K562 (cell line): Measurements from ENCODE around the gene SYNCRIP. TPM values are rescaled to one million over a fixed set of nuclear protein-coding genes. Genes with fewer than 3 reads are reported as not detected.

Source experiments
- BMI1 ChIP-seq: fragments of 150-350 bp; IDR thresholded peaks from 2 replicates; pipeline ENCODE4 v1.6.1; 2014; ENCODE audit warnings: low read length
- C11orf30 ChIP-seq: fragments of 450-650 bp; IDR thresholded peaks from 2 replicates; pipeline ENCODE4 v1.6.1; 2016; ENCODE audit warnings: low read depth, mild to moderate bottlenecking
- E2F6 ChIP-seq, 2 experiments: IDR thresholded peaks; 2 replicates each; pipeline ENCODE4 v1.6.1; 2011; ENCODE audit warnings: borderline replicate concordance in 1 of 2, control low read depth in 1 of 2, low read depth in 1 of 2, low read length in 1 of 2, mild to moderate bottlenecking in 1 of 2, mixed read lengths in 1 of 2, moderate library complexity in 1 of 2; ENCODE audit not compliant: insufficient read depth in 1 of 2, insufficient read length in 1 of 2, poor library complexity in 1 of 2, severe bottlenecking in 1 of 2; ENCODE audit errors: extremely low read depth in 1 of 2
- EGR1 ChIP-seq: fragments of 450-650 bp; conservative IDR thresholded peaks from 2 replicates; pipeline ENCODE4 v1.6.1; 2017; ENCODE audit warnings: mild to moderate bottlenecking
- FUS ChIP-seq: fragments of 200-400 bp; formaldehyde crosslinking; optimal IDR thresholded peaks from 2 replicates; pipeline ENCODE3; 2017; ENCODE audit warnings: low read depth, low read length
- HDAC8 ChIP-seq: fragments of 450-650 bp; IDR thresholded peaks from 2 replicates; pipeline ENCODE4 v1.6.1; 2016; ENCODE audit warnings: mild to moderate bottlenecking, missing genetic modification characterization, moderate library complexity, missing compliant biosample characterization
- HIVEP1 ChIP-seq: fragments of 250-450 bp; sonication (Bioruptor Pico); IDR thresholded peaks from 2 replicates; pipeline ENCODE4 v1.4.0; 2020; ENCODE audit warnings: mild to moderate bottlenecking
- KAT8 ChIP-seq: fragments of 450-650 bp; IDR thresholded peaks from 2 replicates; pipeline ENCODE4 v1.6.1; 2016; ENCODE audit warnings: low read depth, mild to moderate bottlenecking
- LEF1 ChIP-seq: fragments of 450-650 bp; IDR thresholded peaks from 2 replicates; pipeline ENCODE4 v1.6.1; 2016; ENCODE audit warnings: mild to moderate bottlenecking
- NFIC ChIP-seq: fragments of 450-650 bp; IDR thresholded peaks from 2 replicates; pipeline ENCODE4 v1.6.1; 2017; ENCODE audit warnings: mild to moderate bottlenecking, inconsistent platforms
- NFIX ChIP-seq: fragments of 250-450 bp; sonication (Bioruptor Pico); IDR thresholded peaks from 2 replicates; pipeline ENCODE4 v1.4.0; 2020; ENCODE audit warnings: low read depth, mild to moderate bottlenecking, moderate library complexity
- PHB2 ChIP-seq: fragments of 450-650 bp; IDR thresholded peaks from 2 replicates; pipeline ENCODE4 v1.6.1; 2017; ENCODE audit warnings: low read depth
- RBM14 ChIP-seq: fragments of 200-400 bp; formaldehyde crosslinking; IDR thresholded peaks from 2 replicates; pipeline ENCODE4 v1.6.1; 2018; ENCODE audit warnings: low read depth, mild to moderate bottlenecking, low read length, moderate library complexity, borderline replicate concordance; ENCODE audit not compliant: insufficient read depth
- RBM39 ChIP-seq: fragments of 200-400 bp; formaldehyde crosslinking; optimal IDR thresholded peaks from 2 replicates; pipeline ENCODE3; 2018; ENCODE audit warnings: low read depth, low read length
- SIRT6 ChIP-seq: IDR thresholded peaks from one replicate; pipeline ENCODE4 v1.6.1; 2012; ENCODE audit warnings: low read depth, mild to moderate bottlenecking, control low read depth, inconsistent platforms, low read length, moderate library complexity
- UBTF ChIP-seq, 2 experiments: IDR thresholded peaks; 2 replicates each; pipeline ENCODE4 v1.6.1; 2012; ENCODE audit warnings: improper control_type of control experiment in 2 of 2, low read depth in 2 of 2, low read length in 2 of 2, borderline replicate concordance in 1 of 2
- YBX1 ChIP-seq: fragments of 450-650 bp; IDR thresholded peaks from 2 replicates; pipeline ENCODE4 v1.7.1; 2016; ENCODE audit warnings: mild to moderate bottlenecking
- ZC3H4 ChIP-seq: sonication (generic); formaldehyde crosslinking; IDR thresholded peaks from 2 replicates; pipeline ENCODE4 v1.9.0; 2021; ENCODE audit warnings: missing genetic modification reagents, borderline replicate concordance
- ZNF217 ChIP-seq: sonication (generic); formaldehyde crosslinking; IDR thresholded peaks from 2 replicates; pipeline ENCODE4 v1.8.0; 2022; ENCODE audit warnings: mild to moderate bottlenecking, missing genetic modification reagents
- polyA plus RNA-seq, 8 experiments: library from polyadenylated mRNA; depleted of rRNA in 4 of 8; stranded (reverse) in 5 of 8; unstranded in 3 of 8; fragments of >200 nt; fragmentation: Nextera tagmentation in 2 of 8; fragmentation: Illumina TruSeq in 1 of 8; extraction: Ambion mirVana in 2 of 8; extraction: Trizol in 1 of 8; gene quantifications; 2 replicates each; pipeline versions ENCODE4 v1.2.1 to v1.2.3, GENCODE V29; 2011 to 2014; ENCODE audit warnings: inconsistent platforms in 1 of 8, missing spikeins in 1 of 8
- total RNA-seq, 7 experiments: library from RNA; depleted of rRNA in 6 of 7; stranded (reverse); fragments of >200 nt in 6 of 7; fragmentation: Illumina TruSeq in 2 of 7; extraction: Trizol in 2 of 7; gene quantifications; 2 replicates each; pipeline versions ENCODE4 v1.2.1 to v1.2.3, GENCODE V29; 2011 to 2021; ENCODE audit warnings: low replicate concordance in 1 of 7
- TF ChIP-seq, protein P1 (sequence below): sonication (generic); formaldehyde crosslinking; IDR thresholded peaks from 2 replicates; pipeline ENCODE4 v1.8.0; 2022; ENCODE audit warnings: mild to moderate bottlenecking, missing genetic modification reagents
- TF ChIP-seq, protein P2 (sequence below): sonication (generic); formaldehyde crosslinking; IDR thresholded peaks from 2 replicates; pipeline ENCODE4 v1.8.0; 2022; ENCODE audit warnings: mild to moderate bottlenecking, missing genetic modification reagents

The SYNCRIP gene
- total and polyA plus RNA-seq, 9 of the 15 experiments (the other 6 are each of a cell fraction or from before 2014, with no cell fraction given), result 46.5 to 295 (median 140) TPM

GRCh38 chr6:85642774-85643536 lies at the start of gene SYNCRIP (continued):
- TF ChIP-seq RBM14 (peak; percentile 36; the same call in 1 of the 2 replicates), LEF1 (peak; percentile 56; the same call in 1 of the 2 replicates), HIVEP1 (no peak), E2F6 (IDR thresholded peaks at IDR 0.05; ENCODE audit: borderline replicate concordance in 1 of 2, extremely low read depth in 1 of 2, insufficient read depth in 1 of 2, insufficient read length in 1 of 2, low read depth in 1 of 2, low read length in 1 of 2, poor library complexity in 1 of 2, severe bottlenecking in 1 of 2) (peak in 1 of 2 experiments; percentile 38), KAT8 (peak; percentile 83), FUS (no peak), UBTF (IDR thresholded peaks at IDR 0.05; ENCODE audit: borderline replicate concordance in 1 of 2, low read depth in 2 of 2, low read length in 2 of 2) (no peak), NFIC (peak; percentile 77), SIRT6 (no peak), ZNF217 (CRISPR knock-in tag) (no peak), RBM39 (no peak), ZC3H4 (no peak), NFIX (CRISPR knock-in tag) (no peak), PHB2 (peak; percentile 57), C11orf30 (peak; percentile 58), HDAC8 (tag) (no peak), YBX1 (no peak), EGR1 (peak; percentile 92), BMI1 (no peak)
- TF ChIP-seq, protein P1, sequence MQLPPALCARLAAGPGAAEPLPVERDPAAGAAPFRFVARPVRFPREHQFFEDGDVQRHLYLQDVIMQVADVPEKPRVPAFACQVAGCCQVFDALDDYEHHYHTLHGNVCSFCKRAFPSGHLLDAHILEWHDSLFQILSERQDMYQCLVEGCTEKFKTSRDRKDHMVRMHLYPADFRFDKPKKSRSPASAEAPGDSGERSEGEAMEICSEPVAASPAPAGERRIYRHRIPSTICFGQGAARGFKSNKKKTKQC (CRISPR knock-in tag), result no peak; the same call in 1 of the 2 replicates
- TF ChIP-seq, protein P2, sequence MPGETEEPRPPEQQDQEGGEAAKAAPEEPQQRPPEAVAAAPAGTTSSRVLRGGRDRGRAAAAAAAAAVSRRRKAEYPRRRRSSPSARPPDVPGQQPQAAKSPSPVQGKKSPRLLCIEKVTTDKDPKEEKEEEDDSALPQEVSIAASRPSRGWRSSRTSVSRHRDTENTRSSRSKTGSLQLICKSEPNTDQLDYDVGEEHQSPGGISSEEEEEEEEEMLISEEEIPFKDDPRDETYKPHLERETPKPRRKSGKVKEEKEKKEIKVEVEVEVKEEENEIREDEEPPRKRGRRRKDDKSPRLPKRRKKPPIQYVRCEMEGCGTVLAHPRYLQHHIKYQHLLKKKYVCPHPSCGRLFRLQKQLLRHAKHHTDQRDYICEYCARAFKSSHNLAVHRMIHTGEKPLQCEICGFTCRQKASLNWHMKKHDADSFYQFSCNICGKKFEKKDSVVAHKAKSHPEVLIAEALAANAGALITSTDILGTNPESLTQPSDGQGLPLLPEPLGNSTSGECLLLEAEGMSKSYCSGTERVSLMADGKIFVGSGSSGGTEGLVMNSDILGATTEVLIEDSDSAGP (CRISPR knock-in tag), result no peak
